HepG2 (cell line): Measurements from ENCODE around the gene RREB1. TPM values are rescaled to one million over a fixed set of nuclear protein-coding genes. Genes with fewer than 3 reads are reported as not detected.
A peak's percentile ranks its signal among the peaks of the same experiment; 100 is the strongest.

Experiments used
- AKNA ChIP-seq: sonication (generic); formaldehyde crosslinking; IDR thresholded peaks from 2 replicates; pipeline ENCODE4 v1.4.0; 2020; ENCODE audit warnings: missing genetic modification reagents, borderline replicate concordance
- CHD2 ChIP-seq: IDR thresholded peaks from 2 replicates; pipeline ENCODE4 v1.6.1; 2011; ENCODE audit warnings: low read depth, low read length, improper control_type of control experiment
- ELF4 ChIP-seq: sonication (generic); formaldehyde crosslinking; IDR thresholded peaks from 2 replicates; pipeline ENCODE4 v1.5.0; 2020; ENCODE audit warnings: missing genetic modification reagents, mild to moderate bottlenecking, moderate library complexity, borderline replicate concordance
- ERF ChIP-seq: IDR thresholded peaks from 2 replicates; pipeline ENCODE4 v1.6.1; 2018; ENCODE audit warnings: missing biosample characterization, missing genetic modification reagents
- FOXO4 ChIP-seq: sonication (generic); formaldehyde crosslinking; conservative IDR thresholded peaks from 2 replicates; pipeline ENCODE4 v1.8.1; 2023; ENCODE audit warnings: missing genetic modification reagents
- GABPA ChIP-seq, 2 experiments: IDR thresholded peaks; 2 replicates each; pipeline ENCODE4 v1.6.1; 2011 to 2016; ENCODE audit warnings: low read depth in 2 of 2, low read length in 1 of 2, missing biosample characterization in 1 of 2, missing genetic modification characterization in 1 of 2
- HES4 ChIP-seq: sonication (generic); formaldehyde crosslinking; IDR thresholded peaks from 2 replicates; pipeline ENCODE4 v1.9.0; 2021; ENCODE audit warnings: mild to moderate bottlenecking, missing genetic modification reagents, borderline replicate concordance
- KDM1A ChIP-seq: IDR thresholded peaks from 2 replicates; pipeline ENCODE4 v1.6.1; 2016; ENCODE audit warnings: missing compliant biosample characterization
- KLF13 ChIP-seq: sonication (generic); formaldehyde crosslinking; IDR thresholded peaks from 2 replicates; pipeline ENCODE4 v1.4.0; 2020; ENCODE audit warnings: mild to moderate bottlenecking, missing genetic modification reagents
- MLX ChIP-seq: IDR thresholded peaks from 2 replicates; pipeline ENCODE4 v1.6.1; 2016
- PCBP2 ChIP-seq: fragments of 200-400 bp; formaldehyde crosslinking; optimal IDR thresholded peaks from 2 replicates; pipeline ENCODE3; 2018; ENCODE audit warnings: low read length, low read depth; ENCODE audit not compliant: poor library complexity, severe bottlenecking
- PLSCR1 ChIP-seq: sonication (generic); formaldehyde crosslinking; IDR thresholded peaks from 2 replicates; pipeline ENCODE4 v1.5.0; 2020; ENCODE audit warnings: missing genetic modification reagents, mild to moderate bottlenecking, borderline replicate concordance
- POLR2AphosphoS2 ChIP-seq: IDR thresholded peaks from 2 replicates; pipeline ENCODE4 v1.6.1; 2011; ENCODE audit warnings: low read depth, low read length, improper control_type of control experiment
- POLR2AphosphoS5 ChIP-seq: IDR thresholded peaks from 2 replicates; pipeline ENCODE4 v1.6.1; 2012; ENCODE audit warnings: low read depth, low read length
- RCOR2 ChIP-seq: IDR thresholded peaks from 2 replicates; pipeline ENCODE4 v1.6.1; 2016; ENCODE audit warnings: missing biosample characterization, missing genetic modification reagents
- WIZ ChIP-seq: sonication (generic); formaldehyde crosslinking; IDR thresholded peaks from 2 replicates; pipeline ENCODE4 v1.5.1; 2020; ENCODE audit warnings: mild to moderate bottlenecking, missing genetic modification reagents
- ZMYM3 ChIP-seq: sonication (generic); formaldehyde crosslinking; IDR thresholded peaks from 2 replicates; pipeline ENCODE4 v1.5.1; 2020; ENCODE audit warnings: mild to moderate bottlenecking, missing genetic modification reagents
- ZNF557 ChIP-seq: sonication (generic); formaldehyde crosslinking; IDR thresholded peaks from 2 replicates; pipeline ENCODE4 v1.4.0; 2020; ENCODE audit warnings: missing genetic modification reagents
- ZNF605 ChIP-seq: sonication (generic); formaldehyde crosslinking; IDR thresholded peaks from 2 replicates; pipeline ENCODE4 v1.8.0; 2022; ENCODE audit warnings: mild to moderate bottlenecking, missing genetic modification reagents
- ZNF629 ChIP-seq: sonication (generic); formaldehyde crosslinking; conservative IDR thresholded peaks from 2 replicates; pipeline ENCODE4 v1.5.0; 2020; ENCODE audit warnings: missing genetic modification reagents
- ZNF724P ChIP-seq: sonication (generic); formaldehyde crosslinking; IDR thresholded peaks from 2 replicates; pipeline ENCODE4 v1.8.0; 2022; ENCODE audit warnings: missing genetic modification reagents, borderline replicate concordance
- ZSCAN21 ChIP-seq: sonication (generic); formaldehyde crosslinking; IDR thresholded peaks from 2 replicates; pipeline ENCODE4 v1.8.0; 2022; ENCODE audit warnings: mild to moderate bottlenecking, missing genetic modification reagents, moderate library complexity, borderline replicate concordance
- polyA plus RNA-seq, 8 experiments: library from polyadenylated mRNA; depleted of rRNA in 3 of 8; stranded (reverse) in 7 of 8; unstranded in 1 of 8; fragments of >200 nt; fragmentation: Illumina TruSeq in 4 of 8; extraction: Trizol in 4 of 8; gene quantifications; 2 replicates each; pipeline versions ENCODE4 v1.2.1 to v1.2.3, GENCODE V29; 2011 to 2016; ENCODE audit warnings: low read depth in 4 of 8, missing spikeins in 1 of 8, mixed read lengths in 1 of 8; ENCODE audit not compliant: insufficient read depth in 1 of 8
- total RNA-seq, 5 experiments: library from RNA; depleted of rRNA; stranded (reverse); fragments of >200 nt; fragmentation: Illumina TruSeq; extraction: Trizol; gene quantifications; 2 replicates each; pipeline ENCODE4 v1.2.3, GENCODE V29; 2016; ENCODE audit warnings: low read depth in 1 of 5

Gene RREB1
- total and polyA plus RNA-seq, 2 of the 13 experiments (the other 11 are each of a cell fraction or from before 2014, with no cell fraction given), result 6.1 to 23.2 TPM

- TF ChIP-seq AKNA (no peak), ERF (CRISPR knock-in tag) (no peak), CHD2 (no peak), ZNF605 (CRISPR knock-in tag) (no peak), ZNF724P (CRISPR knock-in tag) (no peak), KDM1A (CRISPR knock-in tag) (peak; percentile 56; the same call in 1 of the 2 replicates), ZMYM3 (CRISPR knock-in tag) (peak; percentile 33; the same call in 1 of the 2 replicates), HES4 (CRISPR knock-in tag) (no peak), KLF13 (CRISPR knock-in tag) (no peak), GABPA (IDR thresholded peaks at IDR 0.05; ENCODE audit: low read depth, low read length) (no peak), GABPA (CRISPR knock-in tag; IDR thresholded peaks at IDR 0.05; ENCODE audit: low read depth) (no peak), RCOR2 (CRISPR knock-in tag) (peak; percentile 37; the same call in 1 of the 2 replicates), ZNF629 (CRISPR knock-in tag) (peak; percentile 94), POLR2AphosphoS5 (0 out of 2 replicates have a peak, but pooled peaks have one; percentile 10), ZNF557 (CRISPR knock-in tag) (no peak), FOXO4 (no peak), POLR2AphosphoS2 (no peak), PCBP2 (no peak), ZSCAN21 (CRISPR knock-in tag) (no peak), MLX (CRISPR knock-in tag) (no peak), WIZ (CRISPR knock-in tag) (no peak), PLSCR1 (no peak), ELF4 (CRISPR knock-in tag) (no peak)
These were observed 27.4 kb downstream of the RREB1 start (continued) for GRCh38 chr6:7134999-7135745.
